HG03039 (cell line): ENCODE results near the gene ZNF519.
"Not testable (repeated sequence)": the region's sequence is repeated elsewhere in the genome, so short reads cannot be mapped to it uniquely, and the experiment has no call there.

ENCODE experiments used
- ATAC-seq: cut with Tn5 transposase; IDR thresholded peaks from one replicate; pipeline ENCODE4 v1.9.1; 2021; ENCODE audit warnings: mild to moderate bottlenecking, moderate library complexity; ENCODE audit not compliant: unreplicated experiment

Gene ZNF519

GRCh38 chr18:14147935-14148865 is 16.0 kb upstream of the ZNF519 start:
- not testable (repeated sequence) for ATAC-seq

DNA sequence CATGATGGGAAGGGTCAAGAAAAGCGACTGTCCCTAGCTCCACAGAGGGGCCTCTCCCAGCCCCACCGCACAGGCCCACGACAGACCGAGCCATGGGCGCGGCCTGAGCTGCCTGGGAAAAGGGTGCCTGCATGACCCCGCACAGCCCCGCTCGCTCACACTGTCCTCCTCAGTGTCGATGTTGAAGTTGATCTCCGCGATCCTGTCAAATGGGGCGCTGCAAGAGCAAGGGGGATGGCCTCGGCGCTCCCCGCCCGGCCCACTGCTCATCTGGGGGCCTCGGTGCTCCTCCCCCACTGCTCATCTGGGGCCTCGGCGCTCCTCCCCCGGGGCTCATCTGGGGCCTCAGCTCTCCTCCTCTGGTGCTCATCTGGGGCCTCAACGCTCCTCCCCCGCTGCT is 14.5 kb upstream of the ZNF519 start:
- ATAC-seq, result not testable (repeated sequence)

DNA sequence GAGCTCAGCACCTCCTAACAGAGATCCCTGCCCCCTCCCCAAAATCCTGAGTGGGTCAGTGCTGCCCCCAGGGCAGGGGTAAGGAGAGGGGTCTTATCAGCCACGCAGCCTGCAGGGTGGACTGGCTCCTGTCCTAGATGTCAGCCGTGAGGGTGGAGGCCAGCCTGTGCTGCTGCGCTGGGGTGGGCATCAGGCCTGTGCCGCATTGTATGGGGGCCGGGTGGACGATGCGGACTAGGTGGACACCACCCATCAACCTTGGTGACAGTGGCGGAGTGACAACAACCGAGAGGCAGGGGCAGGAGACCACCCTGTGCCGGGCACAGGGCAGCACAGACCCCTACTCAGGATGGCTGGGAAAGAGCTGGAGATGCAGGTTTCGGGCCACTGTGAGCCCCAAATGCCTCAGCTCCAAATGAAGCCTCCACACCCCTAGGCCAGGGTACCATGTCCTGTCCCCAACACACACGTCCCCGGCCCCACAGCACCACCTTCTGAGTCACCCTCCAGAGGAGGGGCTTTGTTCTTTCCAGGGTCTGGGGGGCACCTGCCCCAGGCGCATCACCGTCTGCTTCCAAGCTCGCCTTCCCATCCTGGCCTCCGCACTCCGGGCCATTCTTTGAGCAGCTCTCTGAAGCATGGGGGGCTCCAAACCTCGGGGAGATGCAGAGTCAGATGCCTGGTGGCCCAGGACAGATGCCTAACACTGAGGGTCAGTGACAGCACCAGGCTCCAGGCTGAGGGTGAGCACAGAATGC is 13.5 kb upstream of the ZNF519 start:
- not testable (repeated sequence) for ATAC-seq

- not testable (repeated sequence) for ATAC-seq
Measured at GRCh38 chr18:14145021-14145420, 12.8 kb upstream of the ZNF519 start.

GRCh38 chr18:14144628-14144895 is 12.3 kb upstream of the ZNF519 start:
- ATAC-seq, result no peak

DNA sequence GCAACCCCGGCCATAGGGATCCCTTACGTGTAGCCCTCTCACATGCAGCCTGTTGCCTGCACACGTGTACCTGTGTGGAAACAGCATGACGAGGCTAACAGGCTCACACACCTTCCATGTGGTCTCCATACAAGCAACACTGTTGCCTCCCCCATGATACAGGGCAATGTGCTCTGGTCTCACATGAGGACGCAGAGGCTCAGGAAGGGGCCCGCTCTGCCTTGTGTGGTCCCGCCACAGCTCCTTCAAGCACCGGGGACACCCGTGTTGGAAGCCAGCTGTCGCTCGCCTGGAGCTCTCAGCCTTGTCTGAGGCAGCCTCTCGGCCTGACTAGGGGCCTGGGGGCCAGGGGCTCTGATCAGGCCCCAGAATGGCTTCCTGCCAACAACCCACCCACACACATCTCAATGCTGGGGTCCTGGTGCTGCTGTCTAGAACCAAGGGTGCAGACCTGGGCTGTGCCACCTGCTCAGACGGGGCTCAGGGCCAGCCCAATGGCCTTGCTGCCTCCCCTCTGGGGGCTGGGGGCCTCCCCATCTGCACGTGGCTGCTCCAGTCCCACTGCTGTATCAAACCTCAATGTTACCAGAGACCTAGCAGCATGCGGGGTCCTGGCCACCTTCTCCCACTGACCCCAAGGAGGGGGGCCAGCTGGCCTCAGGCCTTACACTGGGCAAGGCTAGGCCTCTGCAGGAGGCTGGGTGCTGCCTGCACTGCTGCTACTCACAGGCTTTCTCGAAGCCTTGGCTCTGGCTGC is 11.8 kb upstream of the ZNF519 start:
- not testable (repeated sequence) for ATAC-seq

DNA sequence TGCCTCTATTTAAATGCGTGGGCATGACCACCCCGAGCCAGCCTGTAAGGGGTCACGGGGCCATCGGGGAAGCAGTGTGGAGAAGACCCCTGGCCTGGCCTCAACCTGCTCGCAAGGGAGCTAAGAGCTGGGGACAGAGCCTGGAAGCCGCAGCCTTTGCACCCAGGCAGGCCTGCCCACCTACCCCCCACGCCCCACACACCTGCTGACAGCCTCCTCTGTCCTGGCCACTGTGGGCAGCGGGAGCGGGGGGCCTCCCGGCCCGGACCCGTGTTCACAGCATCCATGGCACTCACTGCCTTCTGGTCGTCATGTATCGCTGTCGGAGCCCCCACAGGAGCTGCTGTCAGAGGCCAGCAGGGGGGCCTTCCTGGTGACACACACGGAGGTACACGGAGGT is 11.2 kb upstream of the ZNF519 start:
- ATAC-seq, result not testable (repeated sequence)

- not testable (repeated sequence) for ATAC-seq
Measured at GRCh38 chr18:14142177-14142576, 9.9 kb upstream of the ZNF519 start.

DNA sequence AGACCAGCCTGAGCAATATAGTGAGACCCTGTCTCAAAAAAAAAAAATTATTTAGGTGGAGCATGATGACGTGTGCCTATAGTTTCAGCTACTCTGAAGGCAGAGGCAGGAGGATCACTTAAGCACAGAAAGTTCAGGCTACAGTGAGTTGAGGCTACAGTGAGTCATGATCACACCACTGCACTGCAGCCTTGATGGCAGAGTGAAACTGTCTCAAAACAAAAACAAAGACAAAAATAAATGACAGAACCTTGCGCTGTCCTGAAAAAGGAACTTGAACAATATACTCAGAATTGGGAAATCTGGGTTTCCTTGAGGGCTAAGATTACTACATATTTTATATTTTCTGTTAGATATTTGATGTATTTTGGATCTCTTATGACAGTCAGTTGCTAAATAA is 7.3 kb upstream of the ZNF519 start:
- not testable (repeated sequence) for ATAC-seq

- not testable (repeated sequence) for ATAC-seq
Measured at GRCh38 chr18:14137971-14138370, 5.7 kb upstream of the ZNF519 start.

- peak; percentile 1 for ATAC-seq
Measured at GRCh38 chr18:14131696-14132270, 452 bp downstream of the ZNF519 start.

- ATAC-seq, result not testable (repeated sequence)
Measured at GRCh38 chr18:14130804-14131203, 1.4 kb downstream of the ZNF519 start.

DNA sequence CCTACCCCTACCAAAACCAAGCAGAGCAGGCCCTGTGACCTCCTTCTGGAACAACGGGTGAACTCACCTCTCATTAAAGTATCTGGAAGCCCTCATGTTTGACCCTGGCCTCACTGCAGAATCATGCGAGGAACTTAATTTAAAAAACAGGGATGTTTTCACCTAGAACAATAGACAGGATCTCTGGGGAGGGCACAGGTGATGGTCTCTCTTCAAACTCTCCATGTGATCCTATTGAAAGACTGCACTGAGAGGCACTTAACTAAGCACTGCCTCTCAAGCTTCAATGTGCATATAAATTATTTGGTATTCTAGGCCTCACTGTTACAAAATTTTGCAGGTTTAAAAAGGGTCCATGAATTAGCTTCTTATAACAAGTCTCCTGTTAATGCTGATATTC is 7.5 kb downstream of the ZNF519 start:
- no peak for ATAC-seq

DNA sequence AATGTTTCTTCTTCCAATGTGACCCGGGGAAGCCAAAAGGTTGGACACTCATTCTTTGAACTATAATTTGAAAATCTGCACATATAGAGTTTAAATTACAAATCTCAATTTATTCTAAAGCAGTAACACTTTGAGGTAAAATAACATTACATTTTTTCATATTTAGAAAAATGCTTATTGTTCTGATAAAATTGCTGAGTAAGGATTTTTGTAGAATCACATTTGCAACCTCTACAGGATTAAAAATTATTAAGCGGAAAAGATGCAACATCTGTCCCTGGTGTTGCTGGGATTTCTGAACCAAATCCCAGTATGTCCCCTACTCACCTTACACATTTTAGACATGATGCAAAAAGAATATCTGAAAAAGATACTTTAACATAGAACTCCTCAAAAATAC is 10.1 kb downstream of the ZNF519 start:
- ATAC-seq, result no peak

DNA sequence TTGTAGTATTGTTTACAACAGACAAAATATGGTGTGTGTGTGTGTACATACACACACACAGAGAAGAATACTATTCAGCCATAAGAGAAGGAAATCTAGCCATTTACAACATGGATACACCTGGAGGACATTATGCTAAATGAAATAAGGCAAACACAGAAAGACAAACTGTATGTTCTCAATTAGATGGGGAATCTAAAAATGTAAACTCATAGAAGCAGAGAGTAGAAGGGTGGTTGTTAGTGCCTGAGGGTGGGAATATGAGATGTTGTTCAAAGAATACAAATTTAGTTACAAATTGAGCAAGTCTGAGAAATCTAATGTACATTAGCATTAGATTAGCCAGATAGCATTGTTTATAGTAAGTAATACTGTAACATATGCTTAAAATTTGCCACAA is 11.3 kb downstream of the ZNF519 start:
- ATAC-seq, result no peak

- ATAC-seq, result no peak
Measured at GRCh38 chr18:14117606-14118005, 14.6 kb downstream of the ZNF519 start.

DNA sequence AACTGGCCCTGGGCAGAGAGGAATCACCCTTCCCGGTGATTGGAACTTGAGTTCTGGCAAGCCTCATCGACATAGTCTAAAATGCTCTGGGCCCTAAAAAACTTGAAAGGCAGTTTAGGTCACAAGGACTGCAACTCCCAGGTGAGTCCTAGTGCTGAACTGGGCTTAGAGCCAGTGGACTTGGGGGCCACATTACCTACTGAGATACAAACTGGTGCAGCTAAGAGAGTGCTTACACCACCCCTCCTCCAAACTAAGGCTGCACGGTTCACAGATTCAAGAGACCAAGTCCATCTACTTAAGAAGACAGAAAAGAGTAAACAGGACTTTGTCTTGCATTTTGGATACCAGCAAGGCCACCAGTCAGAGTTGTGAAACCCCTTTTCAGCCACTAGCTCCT is 25.3 kb downstream of the ZNF519 start:
- ATAC-seq, result no peak

DNA sequence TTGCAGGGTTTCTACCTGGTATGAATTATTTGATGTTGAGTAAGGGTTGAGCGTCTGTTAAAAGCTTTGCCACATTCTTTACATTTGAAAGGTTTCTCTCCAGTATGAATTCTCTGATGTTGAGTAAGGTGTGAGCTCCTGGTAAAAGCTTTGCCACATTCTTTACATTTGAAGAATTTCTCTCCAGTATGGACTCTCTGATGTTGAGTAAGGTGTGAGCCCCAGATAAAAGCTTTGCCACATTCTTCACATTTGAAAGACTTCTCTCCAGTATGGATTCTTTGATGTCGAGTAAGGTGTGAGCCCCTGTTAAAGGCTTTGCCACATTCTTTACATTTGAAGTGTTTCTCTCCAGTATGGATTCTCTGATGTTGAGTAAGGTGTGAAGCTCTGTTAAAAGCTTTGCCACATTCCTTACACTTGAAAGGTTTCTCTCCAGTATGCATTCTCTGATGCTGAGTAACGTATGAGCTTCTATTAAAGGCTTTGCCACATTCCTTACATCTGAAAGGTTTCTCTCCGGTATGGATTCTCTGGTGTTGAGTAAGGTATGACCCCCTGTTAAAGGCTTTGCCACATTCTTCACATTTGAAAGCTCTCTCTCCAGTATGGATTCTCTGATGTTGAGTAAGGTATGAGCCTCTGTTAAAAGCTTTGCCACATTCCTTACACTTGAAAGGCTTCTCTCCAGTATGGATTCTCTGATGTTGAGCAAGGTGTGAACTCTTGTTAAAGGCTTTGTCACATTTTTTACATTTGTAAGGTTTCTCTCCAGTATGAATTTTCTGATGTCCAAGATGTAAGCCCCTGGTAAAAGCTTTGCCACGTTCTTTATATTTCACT is 27.1 kb downstream of the ZNF519 start:
- no peak for ATAC-seq

- no peak for ATAC-seq
Measured at GRCh38 chr18:14104201-14104600, 28.0 kb downstream of the ZNF519 start.
